ENCODE measurements around the gene PRKCA.

The PRKCA gene

DNA sequence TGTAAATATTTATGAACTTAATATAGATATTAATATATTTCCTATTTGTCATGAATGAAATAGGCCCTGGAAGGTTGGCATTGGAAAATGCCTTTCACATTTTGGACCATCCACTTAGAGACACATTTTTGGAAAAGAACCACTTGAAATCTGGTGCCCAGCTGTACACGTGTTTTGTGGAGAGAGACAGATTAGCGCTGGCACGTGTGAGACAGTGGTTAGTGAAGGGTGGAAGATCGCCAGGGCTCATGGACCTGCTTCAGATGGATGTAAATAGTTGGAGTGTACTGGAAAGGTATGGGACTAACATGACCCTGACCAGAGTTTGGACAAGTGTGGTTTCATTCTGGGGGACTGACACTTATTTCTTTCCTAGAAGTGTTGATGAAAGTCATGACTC lies 222.9 kb downstream of the PRKCA start:
- DNase-seq, result no peak

DNA sequence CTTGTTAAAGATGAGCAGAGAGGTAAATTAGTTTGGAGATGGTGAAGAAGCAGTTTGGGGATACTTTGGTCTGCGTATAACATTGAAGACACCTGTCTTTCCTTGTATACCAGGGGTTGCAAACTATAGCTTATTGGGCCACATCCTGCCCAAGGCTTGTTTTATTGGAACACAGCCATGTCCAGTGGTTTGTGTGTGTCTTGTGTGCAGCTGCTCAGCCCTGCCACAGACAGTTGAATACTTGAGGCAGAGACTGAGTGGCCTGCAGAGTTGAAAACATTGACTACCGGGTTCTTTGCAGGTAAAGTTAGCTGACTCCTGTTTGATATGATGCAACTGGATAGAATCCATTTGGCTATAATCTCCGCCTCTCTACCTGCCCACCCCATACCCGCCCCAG lies 224.4 kb downstream of the PRKCA start:
- DNase-seq, result no peak

DNA sequence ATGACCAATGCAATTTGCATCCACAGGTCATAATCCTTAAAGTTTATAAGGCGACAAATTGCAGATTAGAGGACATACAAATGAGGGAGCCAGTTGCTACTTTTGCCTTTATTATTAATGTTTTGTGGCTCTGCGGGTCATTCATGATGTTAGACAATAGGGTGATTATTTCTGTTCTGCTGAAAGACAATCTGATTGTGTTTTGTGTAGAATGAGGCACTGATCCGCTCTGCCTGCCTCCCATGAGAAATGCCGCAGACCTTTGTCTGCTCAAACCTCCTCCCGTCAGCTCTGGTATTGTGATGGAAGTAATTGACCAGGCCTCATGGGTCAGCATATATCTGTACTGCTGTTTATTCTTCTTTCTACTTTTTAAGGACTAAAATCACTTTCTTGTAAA lies 224.9 kb downstream of the PRKCA start:
- DNase-seq, result no peak

DNA sequence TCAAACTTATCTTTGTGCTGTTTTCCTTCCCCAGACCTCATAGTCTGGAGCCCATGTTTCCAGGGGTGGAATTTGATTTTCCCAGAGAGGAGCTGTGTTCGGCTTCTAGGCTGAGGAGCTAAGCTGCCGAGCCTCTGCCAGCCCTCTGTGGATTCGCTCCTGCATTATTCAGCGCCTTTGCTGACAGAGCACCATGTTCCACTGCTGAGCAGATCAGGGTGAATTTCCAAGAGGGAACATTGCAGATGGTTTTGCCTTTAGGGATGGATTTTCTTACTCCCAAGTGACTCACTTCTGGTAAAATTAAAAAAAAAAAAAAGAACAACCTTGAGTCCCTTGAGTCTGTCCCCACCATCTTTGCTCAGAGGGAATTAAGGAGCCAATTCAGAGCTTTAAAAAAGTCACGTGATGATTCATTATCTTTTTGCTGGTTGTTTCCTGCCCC lies 229.5 kb downstream of the PRKCA start:
- no peak for DNase-seq

DNA sequence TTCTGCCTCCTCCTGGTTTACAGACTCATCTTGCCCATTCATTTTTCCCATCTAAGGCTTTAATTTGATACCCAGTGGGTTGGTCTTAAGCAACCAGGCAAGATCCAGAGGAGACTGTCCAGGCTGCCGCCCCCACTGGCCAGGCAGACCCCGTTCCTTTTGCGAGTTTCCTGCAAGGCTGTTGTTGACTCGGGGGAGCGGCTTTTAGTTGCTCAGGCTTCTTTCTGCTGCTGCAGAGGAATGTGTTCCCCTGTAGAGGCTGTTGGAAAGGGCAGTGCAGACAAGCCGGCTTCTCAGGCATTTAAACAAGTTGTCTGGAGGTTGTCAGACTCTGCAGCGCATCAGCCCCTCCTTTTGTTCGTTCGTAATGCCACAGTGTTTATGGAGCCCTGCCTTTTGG lies 231.2 kb downstream of the PRKCA start:
- DNase-seq, result no peak

DNA sequence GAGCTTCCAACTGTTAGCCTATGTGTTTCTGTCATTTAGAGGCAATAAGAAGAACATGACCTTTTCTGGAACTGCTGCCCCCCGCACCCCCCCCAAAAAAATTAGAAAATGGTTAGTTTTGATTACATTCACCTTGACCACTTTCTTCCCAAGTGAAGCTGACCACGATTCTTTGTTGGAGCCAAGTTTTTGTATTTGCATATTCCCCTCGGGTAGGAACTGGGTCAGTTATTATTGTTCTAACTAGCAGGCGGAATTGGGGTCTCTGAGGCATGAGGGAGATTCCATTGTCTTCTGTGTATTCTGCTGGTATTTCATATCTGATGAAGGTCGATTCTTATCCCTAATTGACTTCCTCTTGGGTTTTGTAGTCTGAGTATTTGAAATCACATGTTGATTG lies 231.6 kb downstream of the PRKCA start:
- DNase-seq, result no peak

DNA sequence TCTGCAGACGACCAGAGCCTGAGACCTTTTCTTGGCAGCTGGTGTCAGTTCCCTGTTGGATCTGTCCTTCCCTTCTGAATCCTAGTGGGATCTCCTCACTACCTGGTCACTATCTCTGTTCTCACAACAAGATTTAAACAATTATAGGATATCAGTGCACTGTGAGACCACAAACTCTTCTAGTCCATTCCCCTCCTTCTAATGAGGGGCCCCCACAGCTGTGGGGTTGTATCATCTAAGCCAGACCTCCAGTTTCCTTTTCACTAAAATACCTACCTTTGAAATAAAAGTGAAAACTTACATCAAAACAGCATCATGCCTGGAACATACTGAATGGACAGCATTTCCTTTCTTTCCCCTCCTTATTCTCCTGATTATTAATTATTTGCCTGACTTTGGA lies 233.2 kb downstream of the PRKCA start:
- no peak for DNase-seq

DNA sequence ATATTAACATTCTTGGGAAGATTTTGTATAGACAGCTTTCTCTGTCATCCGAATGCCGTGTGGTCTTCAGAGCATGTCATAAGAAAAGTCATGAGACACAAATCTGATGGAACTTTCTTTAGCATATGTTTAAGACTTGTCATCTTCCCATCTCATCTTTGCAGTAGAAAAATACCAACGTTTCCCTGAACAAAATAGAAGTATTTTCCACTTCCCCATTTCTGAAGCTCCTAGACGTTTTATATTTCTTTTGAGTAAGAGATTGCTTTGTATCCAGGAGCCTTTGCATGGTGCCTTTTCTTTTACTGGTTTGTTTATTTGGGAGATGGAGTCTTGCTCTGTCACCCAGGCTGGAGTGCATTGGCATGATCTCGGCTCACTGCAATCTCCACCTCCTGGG lies 235.1 kb downstream of the PRKCA start:
- no peak for DNase-seq

DNA sequence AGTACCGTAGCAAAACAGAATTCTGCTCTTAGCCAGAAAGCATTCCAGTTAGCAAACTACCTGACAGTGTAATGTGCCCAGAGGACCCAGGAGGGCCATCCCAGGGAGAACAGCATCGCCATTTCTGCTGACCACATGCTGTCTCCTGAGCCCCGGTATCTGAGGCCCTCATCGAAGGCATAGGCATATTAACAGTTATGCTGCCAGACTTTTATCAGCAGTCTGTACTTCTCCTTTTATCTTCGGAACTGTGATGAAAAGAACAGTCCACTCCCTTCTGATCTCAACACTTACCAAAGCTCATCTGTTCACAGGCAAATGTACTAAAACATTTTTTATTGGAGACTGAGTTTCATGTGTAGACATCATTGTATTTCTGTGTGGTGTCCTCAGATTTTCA lies 236.4 kb downstream of the PRKCA start:
- no peak for DNase-seq

DNA sequence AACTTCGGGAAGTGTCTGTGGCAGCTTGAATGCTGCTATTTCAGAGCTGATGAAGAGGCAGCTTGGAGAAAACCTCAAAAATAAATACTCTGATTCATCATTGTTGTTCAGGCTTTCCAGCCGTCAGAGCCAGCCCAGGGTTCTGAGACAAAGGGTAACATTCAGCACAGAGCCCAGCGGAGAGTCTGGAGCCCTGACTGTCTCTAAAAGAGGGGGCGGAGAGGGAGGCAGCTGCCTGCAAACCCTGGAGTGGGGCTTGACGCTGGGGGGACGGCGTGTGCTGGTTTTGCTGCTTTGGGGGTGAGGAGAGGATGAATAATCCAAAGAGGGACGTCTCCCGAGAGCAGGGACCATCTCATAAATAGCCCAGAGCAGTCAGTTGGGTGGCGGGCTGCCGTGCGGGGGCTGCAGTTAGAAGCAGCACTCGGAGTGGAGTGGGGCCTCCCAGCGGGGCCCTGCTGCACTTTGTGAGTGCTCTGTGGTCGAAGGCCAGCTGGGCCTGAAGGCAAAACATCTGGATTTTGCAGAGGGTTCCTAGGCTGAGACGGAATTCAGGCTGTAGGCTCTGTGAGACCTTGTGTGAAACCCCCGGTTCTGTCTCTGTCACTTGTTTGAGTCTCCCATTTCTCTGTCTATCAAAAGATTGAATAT lies 237.8 kb downstream of the PRKCA start:
- DNase-seq, result no peak

DNA sequence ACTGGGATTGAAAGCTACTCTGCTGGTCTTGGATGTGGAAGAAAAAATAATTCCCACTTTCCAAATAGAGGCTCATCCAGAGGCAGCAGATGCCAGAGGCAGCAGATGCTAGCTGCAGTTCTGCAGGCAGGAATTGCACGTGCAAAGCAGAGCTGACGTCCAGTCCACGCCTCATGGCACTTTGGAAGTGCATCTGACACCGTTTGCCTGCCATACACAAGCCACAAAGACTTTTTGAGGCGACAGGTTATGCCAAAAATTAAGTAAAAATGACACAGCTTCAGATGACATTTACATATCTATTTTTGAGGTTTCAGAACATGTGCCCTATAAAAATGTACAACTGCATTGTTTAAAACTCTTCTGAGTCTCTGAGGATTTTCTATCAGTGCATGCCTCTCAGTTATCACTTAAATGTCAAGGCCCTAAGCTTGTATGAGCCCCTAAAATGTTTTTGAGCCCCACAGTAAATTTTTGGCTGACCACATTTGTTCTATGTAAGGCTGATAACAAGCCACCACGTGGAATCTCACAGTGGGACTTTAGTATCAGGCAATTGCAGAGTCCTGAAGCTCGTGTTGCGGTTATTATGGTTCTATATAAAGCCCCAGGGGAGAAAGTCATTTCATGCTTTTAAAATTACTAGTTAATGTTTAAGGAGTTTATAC lies 239.2 kb downstream of the PRKCA start:
- DNase-seq, result no peak

DNA sequence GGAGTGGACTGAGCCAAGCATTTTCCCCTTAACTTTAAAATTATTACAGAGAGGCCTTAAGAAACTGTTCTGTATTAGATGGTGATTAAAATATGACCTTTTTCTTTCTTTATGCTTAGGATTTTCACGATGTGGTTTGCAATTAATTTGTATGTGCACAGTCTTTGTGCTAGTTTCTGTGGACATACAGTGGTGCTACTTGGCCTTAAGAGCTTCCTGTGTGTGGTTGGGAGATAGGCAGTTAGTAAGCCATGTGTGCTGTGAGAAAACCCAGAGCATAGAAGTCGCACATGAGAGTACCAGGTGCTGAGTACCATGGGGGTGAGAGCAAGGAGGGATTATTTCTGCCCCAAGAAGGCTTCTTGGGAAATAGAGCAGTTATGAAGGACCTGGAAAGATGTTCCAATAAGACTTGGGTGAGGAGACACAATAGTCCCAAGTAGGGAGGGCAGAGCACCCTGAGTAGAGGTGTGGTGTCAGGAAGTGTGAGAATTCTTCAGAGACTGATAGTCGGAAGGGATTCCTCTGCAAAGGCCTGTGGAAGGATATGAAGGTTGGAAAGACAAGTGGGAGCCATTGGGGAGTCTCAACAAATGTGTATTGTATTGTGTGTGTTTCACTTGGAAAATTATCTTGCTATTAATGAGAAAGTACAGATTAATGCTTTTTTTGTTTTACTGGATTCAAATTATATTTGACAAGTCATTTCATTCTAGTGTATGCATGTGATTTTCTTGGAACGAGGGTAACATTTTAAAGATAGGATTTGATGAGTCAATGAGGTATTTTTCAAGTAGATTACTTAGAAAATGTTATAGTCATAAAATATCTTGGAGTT lies 239.9 kb downstream of the PRKCA start:
- DNase-seq, result no peak

DNA sequence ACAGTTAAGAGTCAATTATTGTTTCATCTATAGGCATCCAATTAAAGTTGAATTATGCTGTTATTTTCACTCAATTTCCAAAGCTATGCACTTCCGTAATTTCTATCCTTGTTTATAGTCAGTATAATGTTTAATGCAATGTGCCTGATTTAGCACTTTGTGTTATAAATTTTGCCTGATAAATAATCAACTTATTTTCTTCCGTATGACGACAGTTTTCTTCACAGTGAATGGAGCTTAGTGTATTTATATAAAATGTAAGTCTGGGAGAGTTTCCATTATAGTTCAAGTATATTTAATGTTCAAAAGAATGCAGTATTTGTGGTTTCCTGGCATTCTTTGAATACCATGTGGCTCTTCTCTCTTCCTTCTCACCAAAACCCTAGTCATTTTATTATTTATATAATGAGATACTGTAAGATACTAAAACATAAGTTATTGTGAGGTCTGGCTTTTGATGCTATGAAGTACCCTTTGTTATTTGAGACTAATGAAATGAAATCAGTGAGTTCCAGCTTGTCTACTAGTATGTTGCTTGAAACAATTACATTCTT lies 240.6 kb downstream of the PRKCA start:
- no peak for DNase-seq

DNA sequence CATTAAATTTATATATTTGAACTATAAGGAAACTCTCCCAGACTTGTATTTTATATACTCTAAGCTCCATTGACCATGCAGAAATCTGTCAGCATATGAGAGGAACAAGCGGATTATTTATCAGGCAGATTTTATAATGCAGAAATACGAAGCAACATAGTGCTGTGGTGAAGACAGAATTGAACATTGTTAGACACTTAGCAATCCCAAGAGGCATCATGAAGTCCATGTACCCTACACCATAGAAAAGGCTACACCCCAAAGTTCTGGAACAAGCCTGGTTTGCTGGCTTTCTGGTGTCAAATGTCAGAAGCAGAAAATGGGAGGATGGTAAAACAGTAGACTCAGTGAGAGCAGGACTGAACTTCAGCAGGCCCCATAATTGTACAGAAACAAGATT lies 241.1 kb downstream of the PRKCA start:
- DNase-seq, result no peak

DNA sequence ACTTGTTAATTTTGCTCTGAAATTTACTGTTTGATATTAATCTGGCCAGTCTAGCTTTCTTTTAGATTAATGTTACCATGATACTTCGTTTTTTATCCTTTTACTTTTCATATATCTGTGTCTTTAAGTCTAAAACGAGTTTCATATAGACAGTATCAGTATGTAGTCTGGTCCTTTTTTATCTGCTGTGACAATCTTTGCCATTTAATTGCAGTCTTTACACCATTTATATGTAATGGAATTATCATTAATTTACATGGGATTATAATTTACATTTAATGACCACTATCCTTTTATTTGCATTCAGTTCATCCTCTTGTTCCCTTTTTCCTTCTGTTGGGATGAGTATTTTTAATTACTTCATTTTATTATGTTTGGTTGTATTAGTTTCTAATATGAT lies 243.5 kb downstream of the PRKCA start:
- DNase-seq, result no peak

DNA sequence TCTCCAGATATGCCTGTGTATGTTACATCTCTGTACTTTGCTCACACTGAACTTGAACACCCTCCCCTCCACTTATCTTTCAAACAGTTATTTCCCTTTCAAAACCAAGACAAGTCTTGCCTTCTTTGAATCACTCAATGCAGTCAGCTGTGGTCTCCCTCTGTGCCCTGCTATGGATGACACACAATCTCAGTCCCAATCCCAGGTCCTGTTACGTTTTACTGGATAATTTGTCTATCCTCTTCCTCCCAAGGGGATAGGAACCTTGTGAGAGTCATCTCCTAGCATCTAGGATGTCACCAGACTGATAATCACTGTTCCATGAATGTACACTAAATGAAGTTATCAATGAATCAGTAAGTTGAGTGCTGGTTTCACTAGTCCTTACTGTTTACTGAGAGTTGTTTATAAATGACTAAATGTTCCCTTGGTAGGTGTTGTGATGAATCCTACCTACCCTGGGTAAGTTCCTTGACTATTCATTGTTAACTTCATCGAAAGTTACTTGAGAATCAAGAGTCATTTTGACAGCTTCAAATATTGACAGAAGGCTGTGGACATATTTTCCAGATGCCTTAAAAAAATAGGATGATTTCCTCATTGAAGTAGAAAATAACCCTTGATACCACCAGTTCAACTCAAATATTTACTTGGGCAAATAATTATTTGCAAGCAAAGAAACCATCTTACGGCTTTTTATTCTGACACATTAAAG lies 244.9 kb downstream of the PRKCA start:
- DNase-seq, result no peak

DNA sequence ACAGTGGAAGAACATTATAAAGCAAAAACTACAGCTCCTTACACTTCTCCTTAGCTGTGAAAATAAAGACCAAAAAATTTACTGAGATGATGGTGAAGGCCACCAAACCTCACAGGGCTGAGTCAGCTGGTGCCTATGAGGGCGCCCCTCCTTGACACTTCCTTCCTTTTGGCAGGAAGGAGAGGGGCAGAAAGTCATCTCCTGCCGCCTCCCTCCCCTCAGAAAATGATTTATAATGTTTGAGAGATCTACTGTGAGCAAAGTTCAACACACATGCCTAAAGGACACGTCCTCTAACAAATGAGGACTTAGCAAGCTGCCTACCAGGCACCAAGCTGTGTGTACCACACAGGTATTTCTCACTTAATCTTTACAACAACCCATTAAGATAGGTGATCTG lies 245.7 kb downstream of the PRKCA start:
- no peak for DNase-seq

DNA sequence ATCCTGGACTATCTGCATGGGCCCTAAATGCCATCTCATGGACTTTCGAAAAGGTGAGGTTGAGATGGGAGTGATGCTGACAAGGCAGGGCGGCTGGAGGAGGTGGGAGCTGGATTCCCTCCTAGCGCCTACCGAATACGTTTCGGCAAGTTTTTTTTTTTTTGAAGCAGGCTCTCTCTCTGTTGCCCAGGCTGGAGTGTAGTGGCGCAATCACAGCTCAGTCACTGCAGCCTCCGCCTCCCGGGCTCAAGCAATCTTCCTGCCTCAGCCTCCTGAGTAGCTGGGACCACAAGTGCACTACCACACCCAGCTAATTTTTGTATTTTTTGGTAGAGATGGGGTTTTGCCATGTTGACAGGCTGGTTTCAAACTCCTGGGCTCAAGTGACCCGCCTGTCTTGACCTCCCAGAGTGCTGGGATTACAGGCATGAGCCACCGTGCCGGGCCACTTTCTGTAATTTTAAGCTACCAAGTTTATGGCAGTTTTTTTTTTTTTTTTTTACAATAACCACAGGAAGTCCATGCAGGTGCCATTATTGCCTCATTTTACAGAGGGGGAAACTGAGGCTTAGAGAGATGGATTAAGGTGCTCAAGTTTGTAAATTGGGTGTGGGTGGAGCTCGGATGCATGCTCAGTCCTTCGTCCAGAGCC lies 246.4 kb downstream of the PRKCA start:
- DNase-seq, result no peak

DNA sequence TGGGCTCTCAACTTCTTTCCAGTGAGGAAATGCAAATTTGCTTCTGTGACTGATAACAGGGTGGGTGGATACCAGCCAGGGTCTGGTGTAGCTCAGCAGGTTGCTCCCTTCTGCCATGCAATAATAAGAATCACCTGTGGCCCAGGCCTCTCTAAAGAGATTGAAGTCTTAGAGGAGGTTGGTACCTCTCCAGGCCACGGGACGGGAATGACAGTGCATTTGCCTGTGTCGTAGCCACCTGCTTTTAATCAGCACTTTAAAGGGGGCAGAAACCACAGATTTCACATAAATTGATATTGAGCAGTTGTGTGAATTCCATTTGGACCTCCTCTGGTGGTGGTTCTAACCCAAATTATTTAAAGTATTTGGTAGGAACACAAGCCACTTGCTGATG lies 246.9 kb downstream of the PRKCA start:
- no peak for DNase-seq

DNA sequence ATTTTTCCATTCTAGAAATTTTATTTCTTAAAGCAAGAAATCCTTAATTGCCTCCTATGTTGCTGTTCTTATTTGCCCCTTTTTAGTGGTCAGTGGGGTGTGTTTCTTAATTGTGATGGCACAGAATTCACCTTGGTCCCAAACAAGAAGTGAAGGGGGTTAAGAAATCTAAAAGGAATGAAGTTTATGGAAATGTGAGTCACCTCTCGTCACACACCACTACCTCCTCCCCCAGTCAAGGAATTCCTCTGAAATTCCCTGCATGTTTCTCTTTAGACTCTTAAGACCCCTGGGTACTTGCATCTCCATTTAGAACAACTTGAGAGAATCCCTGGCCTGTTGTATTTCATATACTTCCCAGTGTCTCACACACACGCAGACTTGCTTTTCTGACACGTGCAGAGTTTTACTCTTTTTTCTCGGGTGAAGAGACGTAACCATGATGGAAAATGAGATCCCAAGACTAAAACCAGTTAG lies 247.4 kb downstream of the PRKCA start:
- no peak for DNase-seq

DNA sequence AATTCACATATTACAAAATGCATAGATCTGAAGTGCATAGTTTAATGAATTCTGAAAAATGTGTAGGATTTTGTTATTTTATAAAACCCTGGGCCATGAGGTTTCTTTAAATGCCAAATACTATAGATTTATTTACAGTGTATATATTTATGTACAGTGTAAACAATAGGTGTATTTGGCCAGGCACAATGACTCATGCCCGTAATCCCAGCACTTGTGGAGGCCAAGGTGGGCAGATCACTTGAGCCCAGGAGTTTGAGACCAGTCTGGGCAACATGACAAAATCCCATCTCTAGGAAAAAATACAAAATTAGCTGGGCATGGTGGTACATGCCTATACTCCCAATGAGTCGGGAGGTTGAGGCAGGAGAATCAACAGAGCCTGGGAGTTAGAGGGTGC lies 249.4 kb downstream of the PRKCA start:
- DNase-seq, result no peak

DNA sequence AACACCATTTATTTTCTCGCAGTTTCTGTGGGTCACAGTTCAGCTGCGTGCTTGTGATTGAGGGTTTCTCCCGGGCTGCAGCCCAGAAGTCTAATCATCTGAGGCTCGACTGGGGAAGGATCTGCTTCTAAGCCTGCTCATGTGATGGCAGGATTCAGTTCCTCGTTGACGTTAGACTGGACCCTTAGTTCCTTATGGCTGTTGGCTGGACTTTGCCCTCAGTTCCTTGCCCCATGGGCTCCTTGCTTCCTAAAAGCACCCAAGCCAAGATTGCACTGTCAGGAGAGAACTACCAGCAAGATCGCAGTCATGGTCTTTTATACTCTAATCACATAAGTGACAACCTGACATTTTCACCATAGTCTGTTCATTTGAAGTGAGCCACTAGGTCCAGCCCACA lies 250.0 kb downstream of the PRKCA start:
- DNase-seq, result no peak

DNA sequence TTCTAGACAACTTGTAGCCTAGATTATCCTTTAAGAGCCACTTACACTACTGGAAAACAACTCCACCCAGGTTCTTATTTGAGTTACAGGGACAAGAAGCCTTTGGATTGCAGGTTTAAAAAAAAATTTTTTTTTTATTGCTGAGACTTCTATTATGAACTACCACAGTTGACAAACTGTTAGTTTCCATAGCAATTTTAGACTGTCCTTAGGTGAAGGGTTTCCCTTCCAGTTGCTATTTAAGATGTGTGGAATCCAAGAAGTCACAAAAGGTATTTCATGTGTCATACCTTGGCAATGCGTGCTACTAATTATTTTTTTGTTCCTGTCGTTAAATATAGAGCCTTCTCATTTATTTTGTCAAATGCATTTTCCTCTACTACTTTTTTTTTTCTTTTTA lies 253.2 kb downstream of the PRKCA start:
- no peak for DNase-seq

Data from NCI-H446 treated with DMSO at 0.1 percent for 48 hours (cell line).